ENCODE results near the gene SRA1. TPM values are rescaled to one million over a fixed set of nuclear protein-coding genes. Genes with fewer than 3 reads are reported as not detected.

The SRA1 gene
- total and polyA plus RNA-seq, 9 of the 15 experiments (the other 6 are each of a cell fraction or from before 2014, with no cell fraction given): 24.1 to 47.4 (median 41.3) TPM

DNA sequence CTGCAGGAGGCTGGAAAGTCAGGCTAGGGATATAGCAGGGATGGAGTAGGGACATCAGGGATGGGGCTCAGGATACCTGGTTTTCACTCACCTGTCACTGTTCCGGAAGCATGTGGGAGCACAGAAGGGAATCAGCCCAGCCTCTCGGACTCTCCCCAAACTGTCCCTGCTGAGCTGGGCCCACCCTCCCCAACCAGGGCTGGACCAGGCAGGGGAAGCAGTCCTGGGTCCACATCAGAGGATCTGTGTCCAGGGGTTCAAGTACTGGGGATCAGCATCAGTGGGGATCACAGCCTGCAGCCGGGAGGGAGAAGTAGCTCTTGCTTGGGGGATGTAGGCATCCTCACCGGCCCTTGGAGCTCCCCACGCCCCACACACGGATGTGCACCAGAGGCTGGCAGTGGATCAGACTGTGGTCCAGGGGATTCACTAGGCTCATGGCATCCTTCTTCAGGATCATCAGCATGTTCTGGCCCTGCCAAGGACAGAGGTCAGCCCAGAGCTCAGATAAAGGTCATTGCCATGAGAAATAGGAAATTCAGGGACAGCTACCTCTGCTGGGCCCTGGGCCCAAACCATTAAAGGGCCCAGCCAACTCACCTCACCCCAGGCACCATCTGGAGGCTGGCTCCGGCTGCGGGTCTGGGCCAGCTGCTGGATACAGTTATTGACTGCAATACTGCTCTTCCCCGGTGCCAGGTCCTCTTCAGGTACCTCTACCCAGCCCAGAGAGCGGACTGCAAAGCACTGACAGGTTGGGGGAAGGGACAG lies 4.7 kb upstream of the SRA1 start:
- no TSS peak for BruUV-seq (replicated peaks)

More for the DNA sequence above, 4.7 kb upstream of the SRA1 start:
- peaks cover 38% of the 10 kb centered on the region for H3K79me2 ChIP-seq (ENCODE audit: control insufficient read depth, insufficient read depth, low read length)
- no peaks in the 10 kb centered on the region for H3K9me3 ChIP-seq (replicated peaks; ENCODE audit: control insufficient read depth, insufficient read depth, low read depth, low read length)
- no peaks in the 10 kb centered on the region for H3K9me1 ChIP-seq (ENCODE audit: control insufficient read depth, insufficient read depth, low read length)
- peak overlapping the region in 1 of 2 experiments; percentile 1; a peak in 2 of 4 replicates for H3K9ac ChIP-seq (ENCODE audit: insufficient read depth in 1 of 2, low read depth in 2 of 2, low read length in 2 of 2)
- H3K36me3 ChIP-seq (ENCODE audit: control insufficient read depth, insufficient read depth, low read length): peaks cover 26% of the 10 kb centered on the region
- no peak overlapping the region for H3K4me2 ChIP-seq (ENCODE audit: insufficient read depth, low read length)
- WGBS (ENCODE audit: insufficient coverage, low coverage, missing lambda C conversion rate): 90% methylated on average over 9 of the region's 10 CpGs
- FAIRE-seq (no peak), DNase-seq (ENCODE audit: extremely low read depth in 1 of 4, low spot score in 3 of 4) (no peak), ATAC-seq (no peak)
- no peak overlapping the region for H3K27ac ChIP-seq (ENCODE audit: extremely low read depth, low read depth, low read length)
- H3K4me1 ChIP-seq (replicated peaks in 1 of 2; ENCODE audit: control insufficient read depth in 2 of 2, insufficient read depth in 2 of 2, low read length in 2 of 2): peaks cover 24 to 40% of the 10 kb centered on the region in 2 experiments
- no peaks in the 10 kb centered on the region for H3K27me3 ChIP-seq (ENCODE audit: control insufficient read depth in 2 of 2, insufficient read depth in 2 of 2, low read length in 2 of 2)
- ChIA-PET POLR2A (interaction anchor here (0.6 to 6.8 kb wide), 4 partner anchors 14 to 61 kb away, joined by 3 to 46 read pairs (median 4); partner anchors contain the start of gene EIF4EBP3), CTCF (ENCODE audit: low intra/inter-chr PET ratio) (no interaction called here)
- H3K4me3 ChIP-seq: no peak overlapping the region
- no peak overlapping the region for H2AFZ ChIP-seq (ENCODE audit: low read depth, low read length)
- intact Hi-C loops (cut with micrococcal nuclease) (no loop called here), in situ Hi-C loops (cut with MboI) (loop anchor here (5.0 kb wide), 1 partner anchor 155 kb away; no protein-coding TSS in a partner anchor)
- no peak for TF ChIP-seq CBX2 (IDR thresholded peaks at IDR 0.05; ENCODE audit: insufficient read depth, low read length, poor library complexity, severe bottlenecking)
- no peak for TF ChIP-seq ZSCAN32 (CRISPR knock-in tag; IDR thresholded peaks at IDR 0.05)
- TF ChIP-seq, protein P1, sequence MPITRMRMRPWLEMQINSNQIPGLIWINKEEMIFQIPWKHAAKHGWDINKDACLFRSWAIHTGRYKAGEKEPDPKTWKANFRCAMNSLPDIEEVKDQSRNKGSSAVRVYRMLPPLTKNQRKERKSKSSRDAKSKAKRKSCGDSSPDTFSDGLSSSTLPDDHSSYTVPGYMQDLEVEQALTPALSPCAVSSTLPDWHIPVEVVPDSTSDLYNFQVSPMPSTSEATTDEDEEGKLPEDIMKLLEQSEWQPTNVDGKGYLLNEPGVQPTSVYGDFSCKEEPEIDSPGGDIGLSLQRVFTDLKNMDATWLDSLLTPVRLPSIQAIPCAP (CRISPR knock-in tag; IDR thresholded peaks at IDR 0.05; ENCODE audit: borderline replicate concordance): no peak
- TF ChIP-seq MCM3 (IDR thresholded peaks at IDR 0.05): no peak
- no peak for TF ChIP-seq PHF8 (IDR thresholded peaks at IDR 0.05; ENCODE audit: borderline replicate concordance, low read length)
- H4K20me1 ChIP-seq (replicated peaks; ENCODE audit: control insufficient read depth, insufficient read depth, low read length): no peaks in the 10 kb centered on the region
